CD4-positive, alpha-beta memory T cell (primary cell): ENCODE measurements around the gene GNAI3. TPM values are rescaled to one million over a fixed set of nuclear protein-coding genes. Genes with fewer than 3 reads are reported as not detected.

Experiments used
- CTCF ChIA-PET: fragments of 350-600 bp; sonication (Branson Sonifier 250); formaldehyde crosslinking; loops from one replicate; lab custom pipeline; 2021; ENCODE audit warnings: inconsistent platforms; ENCODE audit not compliant: partially characterized antibody; lab: Charles Lee
- POLR2A ChIA-PET: fragments of 350-600 bp; sonication (Branson Sonifier 250); formaldehyde crosslinking; loops from one replicate; lab custom pipeline; 2021; ENCODE audit not compliant: partially characterized antibody; lab: Charles Lee
- DNase-seq, 5 donors: peaks; one replicate each; pipeline versions ENCODE4 v3.0.0 to v3.0.0-alpha.2; 2020 to 2022; ENCODE audit warnings: mixed read lengths in 1 of 5
- H3K27ac ChIP-seq: one replicate; pipeline ENCODE4 v1.7.0; 2013; ENCODE audit warnings: low read depth, low read length
- H3K27me3 ChIP-seq: 2 replicates; pipeline ENCODE4 v1.7.0; 2013; ENCODE audit warnings: mild to moderate bottlenecking, low read length, moderate library complexity; ENCODE audit not compliant: insufficient read depth
- H3K36me3 ChIP-seq: 2 replicates; pipeline ENCODE4 v1.7.0; 2013; ENCODE audit warnings: mild to moderate bottlenecking, low read length, moderate library complexity; ENCODE audit not compliant: insufficient read depth
- H3K4me1 ChIP-seq: 2 replicates; pipeline ENCODE4 v1.7.0; 2013; ENCODE audit warnings: mild to moderate bottlenecking, low read length, moderate library complexity; ENCODE audit not compliant: insufficient read depth
- H3K4me3 ChIP-seq, 2 donors: one replicate each; pipeline ENCODE4 v1.7.0; 2013; ENCODE audit warnings: low read length in 2 of 2, mild to moderate bottlenecking in 1 of 2
- H3K9me3 ChIP-seq, 2 donors: one replicate each; pipeline ENCODE4 v1.7.0; 2013; ENCODE audit warnings: low read length in 2 of 2, control low read depth in 1 of 2; ENCODE audit not compliant: control insufficient read depth in 1 of 2
- H3K27ac Mint-ChIP-seq, 7 donors: one replicate each; pipeline ENCODE4 v1.8.0; 2020 to 2021; ENCODE audit warnings: mixed read lengths in 7 of 7, mild to moderate bottlenecking in 6 of 7, inconsistent platforms in 3 of 7, moderate library complexity in 3 of 7
- H3K27me3 Mint-ChIP-seq, 2 donors: one replicate each; pipeline ENCODE4 v1.8.0; 2020 to 2021; ENCODE audit warnings: mixed read lengths in 2 of 2
- H3K36me3 Mint-ChIP-seq, 2 donors: one replicate each; pipeline ENCODE4 v1.8.0; 2020 to 2021; ENCODE audit warnings: mixed read lengths in 2 of 2, inconsistent platforms in 1 of 2, mild to moderate bottlenecking in 1 of 2
- H3K4me1 Mint-ChIP-seq, 4 donors: one replicate each; pipeline ENCODE4 v1.8.0; 2020 to 2021; ENCODE audit warnings: mixed read lengths in 4 of 4, mild to moderate bottlenecking in 1 of 4
- H3K4me3 Mint-ChIP-seq, 8 donors: one replicate each; pipeline ENCODE4 v1.8.0; 2020 to 2021; ENCODE audit warnings: mixed read lengths in 8 of 8, mild to moderate bottlenecking in 7 of 8, moderate library complexity in 6 of 8, inconsistent platforms in 3 of 8
- H3K9me3 Mint-ChIP-seq, 8 donors: one replicate each; pipeline ENCODE4 v1.8.0; 2020 to 2021; ENCODE audit warnings: mixed read lengths in 8 of 8, mild to moderate bottlenecking in 5 of 8, inconsistent platforms in 3 of 8, moderate library complexity in 1 of 8
- intact Hi-C: fragments of 100-400 bp; cut with micrococcal nuclease; formaldehyde crosslinking; loops from one replicate; pipeline ENCODE4 v1.15.1; 2023
- polyA plus RNA-seq, 2 donors: library from polyadenylated mRNA; unstranded; fragments of 300-500 nt; fragmentation: Illumina TruSeq; gene quantifications; one replicate each; pipeline ENCODE4 v1.2.3, GENCODE V29; 2021
- total RNA-seq, 2 experiments: library from RNA; stranded (reverse); gene quantifications; one replicate each; pipeline ENCODE4 v1.2.3, GENCODE V29; 2021

Gene GNAI3
- total and polyA plus RNA-seq, 4 experiments from 2014 or later = 7.7 to 11.6 (median 8.9) TPM

GRCh38 chr1:109649491-109649914 is 101.1 kb downstream of the GNAI3 start:
- no peaks in the 10 kb centered on the region for H3K36me3 ChIP-seq
- H3K27me3 Mint-ChIP-seq = peaks cover 3 to 6% of the 10 kb centered on the region in 2 donors
- H3K4me3 ChIP-seq = no peak overlapping the region
- intact Hi-C loops = no loop called here
- DNase-seq = no peak
- POLR2A ChIA-PET = interaction anchor here (0.9 kb wide), 1 partner anchor 101 kb away, joined by 3 read pairs; the partner anchor contains the start of gene GNAI3
- H3K4me1 Mint-ChIP-seq = peaks cover 0 to under 1% (median 0%) of the 10 kb centered on the region in 4 donors
- no peaks in the 10 kb centered on the region for H3K36me3 Mint-ChIP-seq
- no peak overlapping the region for H3K27ac ChIP-seq
- peaks cover 7% of the 10 kb centered on the region for H3K27me3 ChIP-seq
- no peaks in the 10 kb centered on the region for H3K9me3 Mint-ChIP-seq
- H3K4me3 Mint-ChIP-seq = no peak overlapping the region
- H3K9me3 ChIP-seq = no peaks in the 10 kb centered on the region
- peak overlapping the region in 1 of 7 donors; percentile 37 for H3K27ac Mint-ChIP-seq
- CTCF ChIA-PET = interaction anchor here (1.0 to 20.3 kb wide), 6 partner anchors 11 to 335 kb away, joined by 3 to 394 read pairs (median 10); partner anchors contain the start of genes AHCYL1 and GNAI3
- no peaks in the 10 kb centered on the region for H3K4me1 ChIP-seq

GRCh38 chr1:109650609-109651008 is 102.2 kb downstream of the GNAI3 start:
- CTCF ChIA-PET = interaction anchor here (1.5 to 20.3 kb wide), 6 partner anchors 12 to 334 kb away, joined by 3 to 394 read pairs (median 10); partner anchors contain the start of genes AHCYL1 and GNAI3
- POLR2A ChIA-PET = interaction anchor here (0.9 kb wide), 1 partner anchor 102 kb away, joined by 3 read pairs; the partner anchor contains the start of gene GNAI3
- DNase-seq = no peak
- peaks cover 3 to 7% of the 10 kb centered on the region in 2 donors for H3K27me3 Mint-ChIP-seq
- no peak overlapping the region for H3K4me3 Mint-ChIP-seq
- intact Hi-C loops = no loop called here
- H3K36me3 Mint-ChIP-seq = peaks cover 0 to 2% of the 10 kb centered on the region in 2 donors
- H3K4me1 ChIP-seq = peaks cover 7% of the 10 kb centered on the region
- H3K9me3 Mint-ChIP-seq = no peaks in the 10 kb centered on the region
- no peaks in the 10 kb centered on the region for H3K9me3 ChIP-seq
- H3K4me1 Mint-ChIP-seq = peaks cover 2 to 11% (median 7%) of the 10 kb centered on the region in 4 donors
- no peak overlapping the region for H3K27ac Mint-ChIP-seq
- no peak overlapping the region for H3K4me3 ChIP-seq
- no peak overlapping the region for H3K27ac ChIP-seq
- no peaks in the 10 kb centered on the region for H3K36me3 ChIP-seq
- peaks cover 7% of the 10 kb centered on the region for H3K27me3 ChIP-seq

DNA sequence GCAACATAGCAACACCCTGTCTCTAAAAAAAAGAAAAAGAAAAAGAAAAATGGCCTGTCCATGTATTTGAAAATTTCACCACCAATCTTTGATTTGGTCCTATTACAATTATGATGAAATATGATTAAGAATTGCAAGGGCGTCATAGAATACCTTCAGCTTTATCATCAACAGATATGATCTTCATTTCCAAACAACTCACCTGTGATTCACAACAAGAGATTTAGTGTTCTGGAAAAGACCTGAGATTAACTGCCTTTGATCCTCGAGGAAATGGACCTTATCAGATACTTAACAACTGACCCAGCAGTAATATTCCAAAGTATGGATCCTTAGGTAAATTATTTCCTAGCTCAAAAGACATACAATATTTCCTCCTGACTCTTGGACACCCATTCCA is 104.0 kb downstream of the GNAI3 start:
- Histone ChIP-seq H3K9me3 (no peaks in the 10 kb centered on the region), H3K4me1 (peaks cover 12% of the 10 kb centered on the region), H3K4me3 (no peak overlapping the region), H3K27ac (no peak overlapping the region), H3K27me3 (peaks cover 7% of the 10 kb centered on the region), H3K36me3 (no peaks in the 10 kb centered on the region)
- Mint-ChIP-seq H3K36me3 (peaks cover 0 to 7% of the 10 kb centered on the region in 2 donors), H3K27ac (peak overlapping the region in 1 of 7 donors; percentile 27), H3K9me3 (no peaks in the 10 kb centered on the region), H3K4me1 (peaks cover 7 to 25% (median 15%) of the 10 kb centered on the region in 4 donors), H3K4me3 (no peak overlapping the region), H3K27me3 (peaks cover 3 to 7% of the 10 kb centered on the region in 2 donors)
- DNase-seq = no peak
- intact Hi-C loops = no loop called here
- ChIA-PET POLR2A (interaction anchor here (0.9 kb wide), 1 partner anchor 15 kb away, joined by 3 read pairs; the partner anchor contains the start of gene GSTM2), CTCF (interaction anchor here (0.9 to 20.3 kb wide), 7 partner anchors 9 to 332 kb away, joined by 3 to 394 read pairs (median 8); partner anchors contain the start of gene AHCYL1)

DNA sequence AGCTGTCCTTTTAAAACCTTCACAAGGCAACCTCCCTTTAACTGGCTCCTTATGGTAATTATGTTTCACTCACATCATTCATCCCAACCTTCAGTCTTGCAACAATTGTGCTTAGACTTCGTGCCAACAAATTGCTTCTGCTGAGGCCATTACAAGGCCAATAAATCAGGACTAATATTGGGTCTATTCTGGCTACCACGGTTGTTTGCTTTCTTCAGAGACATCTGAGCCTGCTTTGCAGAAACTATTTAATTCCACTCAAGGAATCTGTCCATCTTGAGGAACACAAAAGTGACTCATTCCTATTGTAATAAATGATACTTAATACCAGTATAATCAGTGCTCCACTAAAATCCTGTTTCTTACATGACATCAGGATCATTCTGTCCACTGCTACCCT is 104.9 kb downstream of the GNAI3 start:
- Mint-ChIP-seq H3K4me1 (peaks cover 7 to 25% (median 15%) of the 10 kb centered on the region in 4 donors), H3K4me3 (peak overlapping the region in 1 of 8 donors; percentile 45), H3K36me3 (peaks cover 0 to 7% of the 10 kb centered on the region in 2 donors), H3K9me3 (no peaks in the 10 kb centered on the region), H3K27ac (no peak overlapping the region), H3K27me3 (peaks cover 3 to 7% of the 10 kb centered on the region in 2 donors)
- DNase-seq = no peak
- peaks cover 7% of the 10 kb centered on the region for H3K27me3 ChIP-seq
- ChIA-PET CTCF (interaction anchor here (1.9 to 20.3 kb wide), 5 partner anchors 9 to 331 kb away, joined by 5 to 394 read pairs (median 10); partner anchors contain the start of gene AHCYL1), POLR2A (no interaction called here)
- no peak overlapping the region for H3K4me3 ChIP-seq
- H3K4me1 ChIP-seq = peaks cover 12% of the 10 kb centered on the region
- no peaks in the 10 kb centered on the region for H3K36me3 ChIP-seq
- intact Hi-C loops = no loop called here
- H3K9me3 ChIP-seq = no peaks in the 10 kb centered on the region
- H3K27ac ChIP-seq = no peak overlapping the region

DNA sequence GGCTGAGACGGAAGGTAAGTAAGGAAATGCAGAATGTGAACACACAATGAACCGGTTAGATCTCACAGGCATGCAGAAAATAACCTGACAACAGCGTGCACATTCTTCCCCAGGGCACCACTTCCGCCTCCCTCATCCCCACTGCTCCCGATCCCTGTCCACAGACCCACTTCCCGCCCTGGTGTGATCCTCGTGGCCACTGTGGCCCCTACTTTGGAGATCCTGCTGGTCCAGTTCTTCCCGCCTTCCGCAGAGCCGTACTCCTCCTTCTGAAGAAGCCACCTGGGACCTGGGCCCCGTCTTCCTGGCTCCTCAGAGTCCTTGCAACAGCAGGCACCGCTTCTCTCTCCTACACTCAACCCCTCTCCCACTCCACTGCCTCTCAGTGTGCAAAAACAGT is 106.1 kb downstream of the GNAI3 start:
- Histone ChIP-seq H3K36me3 (no peaks in the 10 kb centered on the region), H3K27me3 (peaks cover 7% of the 10 kb centered on the region), H3K9me3 (no peaks in the 10 kb centered on the region), H3K4me1 (peaks cover 12% of the 10 kb centered on the region), H3K27ac (no peak overlapping the region), H3K4me3 (no peak overlapping the region)
- H3K4me1 Mint-ChIP-seq = peaks cover 7 to 25% (median 15%) of the 10 kb centered on the region in 4 donors
- H3K27ac Mint-ChIP-seq = no peak overlapping the region
- no peaks in the 10 kb centered on the region for H3K9me3 Mint-ChIP-seq
- H3K27me3 Mint-ChIP-seq = peaks cover 1 to 7% of the 10 kb centered on the region in 2 donors
- peaks cover 0 to 7% of the 10 kb centered on the region in 2 donors for H3K36me3 Mint-ChIP-seq
- intact Hi-C loops = no loop called here
- no peak for DNase-seq
- ChIA-PET CTCF (interaction anchor here (1.6 to 2.4 kb wide), 4 partner anchors 9 to 330 kb away, joined by 4 to 18 read pairs (median 13); partner anchors contain the start of gene AHCYL1), POLR2A (interaction anchor here (1.8 to 1.9 kb wide), 3 partner anchors 14 to 106 kb away, joined by 3 to 10 read pairs (median 7); partner anchors contain the start of genes AMPD2, GNAI3 and GNAT2)
- peak overlapping the region in 5 of 8 donors; percentile 19 to 98 (median 32) for H3K4me3 Mint-ChIP-seq

DNA sequence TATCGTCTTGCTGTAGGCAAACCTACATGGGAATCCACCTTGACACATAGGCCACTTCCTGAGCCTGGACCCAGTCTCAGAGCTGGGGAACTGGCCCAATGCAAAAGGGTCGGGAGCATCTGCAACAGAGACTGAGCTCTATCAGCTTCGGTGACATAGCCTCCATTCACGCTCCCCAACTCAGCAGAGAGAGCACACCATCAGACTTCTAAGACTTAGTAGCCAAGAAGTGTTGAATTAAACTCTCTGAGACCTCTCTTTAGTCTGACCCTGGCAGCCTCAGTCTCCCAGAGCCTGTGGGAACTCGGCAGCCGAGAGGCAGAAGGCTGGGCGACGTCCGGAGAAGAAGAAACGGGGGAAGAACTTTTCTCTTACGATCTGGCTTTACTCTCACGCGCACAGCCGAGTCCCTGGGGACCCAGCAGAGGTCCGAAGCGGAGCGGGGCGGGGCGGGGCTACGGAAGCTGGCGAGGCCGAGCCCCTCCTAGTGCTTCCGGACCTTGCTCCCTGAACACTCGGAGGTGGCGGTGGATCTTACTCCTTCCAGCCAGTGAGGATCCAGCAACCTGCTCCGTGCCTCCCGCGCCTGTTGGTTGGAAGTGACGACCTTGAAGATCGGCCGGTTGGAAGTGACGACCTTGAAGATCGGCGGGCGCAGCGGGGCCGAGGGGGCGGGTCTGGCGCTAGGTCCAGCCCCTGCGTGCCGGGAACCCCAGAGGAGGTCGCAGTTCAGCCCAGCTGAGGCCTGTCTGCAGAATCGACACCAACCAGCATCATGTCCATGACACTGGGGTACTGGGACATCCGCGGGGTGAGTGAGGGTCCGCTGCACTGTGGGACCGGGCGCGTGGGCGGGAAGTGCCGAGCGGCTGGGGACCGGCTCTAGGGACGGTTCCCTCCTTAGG is 107.5 kb downstream of the GNAI3 start, which contains the start of gene GSTM4:
TSS of gene GSTM4 (plus strand) at position 485 of the 905 bp plus-strand sequence. CDS start at position 776, 291 bp downstream.
- no peaks in the 10 kb centered on the region for H3K9me3 ChIP-seq
- H3K4me3 Mint-ChIP-seq = peak within 1 kb of the TSS; percentile 89 to 98 (median 94)
- H3K4me1 ChIP-seq = peaks cover 12% of the 10 kb centered on the region
- POLR2A ChIA-PET = interaction anchor here (0.9 to 1.9 kb wide), 5 partner anchors 16 to 329 kb away, joined by 3 to 10 read pairs (median 4); partner anchors contain the start of genes AHCYL1, AMPD2, GNAI3 and GNAT2
- peaks cover 0 to 9% of the 10 kb centered on the region in 2 donors for H3K36me3 Mint-ChIP-seq
- H3K36me3 ChIP-seq = no peaks in the 10 kb centered on the region
- no peaks in the 10 kb centered on the region for H3K9me3 Mint-ChIP-seq
- H3K4me1 Mint-ChIP-seq = peaks cover 7 to 25% (median 15%) of the 10 kb centered on the region in 4 donors
- peak within 1 kb of the TSS; percentile 72 to 95 (median 89) for H3K27ac Mint-ChIP-seq
- CTCF ChIA-PET = interaction anchor here (0.9 to 2.4 kb wide), 9 partner anchors 10 to 374 kb away, joined by 3 to 18 read pairs (median 7); partner anchors contain the start of gene AHCYL1
- peak; percentile 19 to 60 (median 42) for DNase-seq
- peak within 1 kb of the TSS; percentile 52 for H3K27ac ChIP-seq
- peaks cover 1 to 7% of the 10 kb centered on the region in 2 donors for H3K27me3 Mint-ChIP-seq
- peaks cover 4% of the 10 kb centered on the region for H3K27me3 ChIP-seq
- peak within 1 kb of the TSS; percentile 49 to 70 for H3K4me3 ChIP-seq
- intact Hi-C loops = loop anchor here (5.0 kb wide), 1 partner anchor 326 kb away; the partner anchor contains the start of gene AHCYL1
